NB4 (cell line): Measurements from ENCODE around the gene SRCAP.

Experiments
- CTCF ChIP-seq: IDR thresholded peaks from one replicate; pipeline ENCODE4 v1.5.1; 2012; ENCODE audit warnings: low read depth, low read length
- MAX ChIP-seq: IDR thresholded peaks from 2 replicates; pipeline ENCODE4 v1.6.1; 2011; ENCODE audit warnings: low read depth, low read length
- POLR2A ChIP-seq: IDR thresholded peaks from 2 replicates; pipeline ENCODE4 v1.6.1; 2011; ENCODE audit warnings: mild to moderate bottlenecking; ENCODE audit not compliant: insufficient read length; ENCODE audit errors: extremely low read depth

- no peak for TF ChIP-seq CTCF
- TF ChIP-seq POLR2A: no peak
- no peak for TF ChIP-seq MAX
Observed at GRCh38 chr16:30769379-30770089, 70.6 kb downstream of the SRCAP start.
